Liver (tissue), 3 donors: ENCODE results near the gene CSMD2.

Experiments
- CTCF ChIP-seq: fragments of 150-350 bp; IDR thresholded peaks from 2 replicates; pipeline ENCODE4 v1.5.1; 2017; ENCODE audit warnings: improper control_type of control experiment, low read depth, low read length; ENCODE audit not compliant: missing input control
- EGR1 ChIP-seq, 2 donors: IDR thresholded peaks; 2 replicates each; pipeline ENCODE4 v1.6.1; 2016 to 2018; ENCODE audit warnings: antibody characterized with exemption in 2 of 2, low read depth in 2 of 2
- GABPA ChIP-seq, 2 donors: IDR thresholded peaks in 1 of 2; conservative IDR thresholded peaks in 1 of 2; 2 replicates each; pipeline ENCODE4 v1.6.1; 2016; ENCODE audit warnings: antibody characterized with exemption in 2 of 2, mild to moderate bottlenecking in 1 of 2, moderate library complexity in 1 of 2
- HNF4A ChIP-seq, 2 donors: conservative IDR thresholded peaks; 2 replicates each; pipeline ENCODE4 v1.6.1; 2016; ENCODE audit warnings: antibody characterized with exemption in 2 of 2, mild to moderate bottlenecking in 2 of 2
- JUND ChIP-seq, 2 donors: IDR thresholded peaks; 2 replicates each; pipeline ENCODE4 v1.6.1; 2016; ENCODE audit warnings: antibody characterized with exemption in 2 of 2
- MAX ChIP-seq: IDR thresholded peaks from 2 replicates; pipeline ENCODE4 v1.6.1; 2016; ENCODE audit warnings: antibody characterized with exemption
- RAD21 ChIP-seq, 2 donors: IDR thresholded peaks; 2 replicates each; pipeline ENCODE4 v1.6.1; 2016; ENCODE audit warnings: antibody characterized with exemption in 2 of 2, mild to moderate bottlenecking in 2 of 2
- REST ChIP-seq: IDR thresholded peaks from 2 replicates; pipeline ENCODE4 v1.6.1; 2016; ENCODE audit warnings: antibody characterized with exemption, mild to moderate bottlenecking
- TAF1 ChIP-seq: conservative IDR thresholded peaks from 2 replicates; pipeline ENCODE4 v1.6.1; 2016; ENCODE audit warnings: antibody characterized with exemption, mild to moderate bottlenecking
- YY1 ChIP-seq: IDR thresholded peaks from 2 replicates; pipeline ENCODE4 v1.6.1; 2016; ENCODE audit warnings: antibody characterized with exemption, mild to moderate bottlenecking
- ZBTB33 ChIP-seq: IDR thresholded peaks from 2 replicates; pipeline ENCODE4 v1.6.1; 2016; ENCODE audit warnings: antibody characterized with exemption
- donor health status: healthy.
- donor health status: healthy.

GRCh38 chr1:33482412-33482811 lies 682.6 kb downstream of the CSMD2 start:
- TF ChIP-seq TAF1 (no peak), RAD21 (IDR thresholded peaks at IDR 0.05) (no peak), CTCF (no peak), MAX (no peak), YY1 (no peak), JUND (IDR thresholded peaks at IDR 0.05) (no peak), GABPA (IDR thresholded peaks at IDR 0.05 in 1 of 2, conservative IDR thresholded peaks at IDR 0.05 in 1 of 2) (no peak), REST (no peak), HNF4A (conservative IDR thresholded peaks at IDR 0.05) (no peak), ZBTB33 (no peak), EGR1 (IDR thresholded peaks at IDR 0.05; ENCODE audit: low read depth in 2 of 2) (no peak)
